Measurements from ENCODE around the gene LYST.

GRCh38 chr1:235854347-235854746, 12.4 kb downstream of the LYST start:
- TF ChIP-seq CTCF (IDR thresholded peaks at IDR 0.05) (no peak), POLR2A (IDR thresholded peaks at IDR 0.05; ENCODE audit: low read depth) (no peak), EP300 (IDR thresholded peaks at IDR 0.05) (no peak)
